ENCODE results near the gene KRTAP4-8.
A peak's percentile ranks its signal among the peaks of the same experiment; 100 is the strongest.
"Not testable (repeated sequence)": the region's sequence is repeated elsewhere in the genome, so short reads cannot be mapped to it uniquely, and the experiment has no call there.

The KRTAP4-8 gene

DNA sequence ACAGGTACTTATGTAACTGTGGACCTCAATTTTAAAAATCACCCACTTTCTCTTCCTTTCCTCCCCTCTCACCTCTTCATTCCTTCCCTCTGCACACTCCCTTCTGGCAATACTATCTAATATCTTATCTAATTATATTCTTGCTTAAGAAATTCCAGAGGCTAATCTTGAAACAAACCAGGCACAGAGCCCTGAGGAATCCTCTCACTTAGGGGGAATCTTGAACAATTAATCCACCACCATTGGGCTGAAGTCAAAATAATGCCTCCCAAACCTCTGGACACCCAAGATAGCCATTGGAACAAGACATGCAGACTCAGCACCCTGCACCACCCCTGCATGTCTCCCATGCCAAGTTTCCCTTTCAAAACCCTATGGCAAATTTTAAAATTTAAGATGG, 43.4 kb upstream of the KRTAP4-8 start (continued):
- no peak for TF ChIP-seq REST (tag by site-specific recombination; IDR thresholded peaks at IDR 0.05)
- TF ChIP-seq ZNF350 (tag by site-specific recombination; IDR thresholded peaks at IDR 0.05) = no peak
- no peak for TF ChIP-seq PRDM1 (tag by site-specific recombination; IDR thresholded peaks at IDR 0.05)
- no peak for TF ChIP-seq GLI2 (tag by site-specific recombination; IDR thresholded peaks at IDR 0.05; ENCODE audit: borderline replicate concordance, low read depth)
- TF ChIP-seq ZNF658 (tag by site-specific recombination; IDR thresholded peaks at IDR 0.05) = no peak

GRCh38 chr17:41140360-41141131, 42.6 kb upstream of the KRTAP4-8 start, which contains the start of gene KRTAP4-6:
KRTAP4-6 (minus strand) TSS chr17:41140544; CDS start chr17:41140487, 57 bp downstream.
- no peaks in the 10 kb centered on the region for H3K36me3 ChIP-seq (ENCODE audit: control insufficient read depth in 2 of 2, insufficient read depth in 1 of 2, low read length in 2 of 2)
- H3K4me1 ChIP-seq (ENCODE audit: control insufficient read depth, insufficient read depth, low read length) = no peaks in the 10 kb centered on the region
- no peak within 1 kb of the TSS for H3K4me3 ChIP-seq (ENCODE audit: low read depth, low read length)
- TF ChIP-seq SCRT2 (tag by site-specific recombination; IDR thresholded peaks at IDR 0.05) (peak; percentile 59; the same call in 1 of the 2 replicates), ZFP3 (tag by site-specific recombination; IDR thresholded peaks at IDR 0.05; ENCODE audit: low read depth) (no peak)
- CTCF ChIA-PET = interaction anchor here (1.0 kb wide), 1 partner anchor 182 kb away, joined by 4 read pairs; no protein-coding TSS in a partner anchor
- H3K9me3 ChIP-seq (ENCODE audit: control insufficient read depth, insufficient read depth, low read depth, low read length) = no peaks in the 10 kb centered on the region
- no peak within 1 kb of the TSS for H3K27ac ChIP-seq (ENCODE audit: extremely low read depth, low read depth, low read length)
- POLR2A ChIA-PET = no interaction called here

DNA sequence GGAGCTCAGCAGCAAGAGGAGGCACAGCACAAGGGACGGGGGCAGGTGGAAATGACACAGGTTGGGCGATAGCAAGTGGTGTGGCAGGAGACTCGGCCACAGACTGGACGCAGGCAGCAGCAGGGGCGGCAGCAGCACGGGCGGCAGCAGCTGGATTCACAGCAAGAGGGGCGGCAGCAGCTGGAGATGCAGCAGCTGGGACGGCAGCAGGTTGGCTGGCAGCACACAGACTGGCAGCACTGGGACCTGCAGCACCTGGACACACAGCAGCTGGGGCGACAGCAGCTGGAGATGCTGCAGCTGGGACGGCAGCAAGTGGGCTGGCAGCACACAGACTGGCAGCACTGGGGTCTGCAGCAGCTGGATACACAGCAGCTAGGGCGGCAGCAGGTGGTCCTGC, 41.9 kb upstream of the KRTAP4-8 start:
- H3K9me3 ChIP-seq (ENCODE audit: control insufficient read depth, insufficient read depth, low read depth, low read length); H3K4me3 ChIP-seq (ENCODE audit: low read depth, low read length); H3K4me1 ChIP-seq (ENCODE audit: control insufficient read depth, insufficient read depth, low read length); H3K36me3 ChIP-seq (ENCODE audit: control insufficient read depth in 2 of 2, insufficient read depth in 1 of 2, low read length in 2 of 2); H3K27ac ChIP-seq (ENCODE audit: extremely low read depth, low read depth, low read length); POLR2A ChIA-PET; CTCF ChIA-PET: not testable (repeated sequence)

DNA sequence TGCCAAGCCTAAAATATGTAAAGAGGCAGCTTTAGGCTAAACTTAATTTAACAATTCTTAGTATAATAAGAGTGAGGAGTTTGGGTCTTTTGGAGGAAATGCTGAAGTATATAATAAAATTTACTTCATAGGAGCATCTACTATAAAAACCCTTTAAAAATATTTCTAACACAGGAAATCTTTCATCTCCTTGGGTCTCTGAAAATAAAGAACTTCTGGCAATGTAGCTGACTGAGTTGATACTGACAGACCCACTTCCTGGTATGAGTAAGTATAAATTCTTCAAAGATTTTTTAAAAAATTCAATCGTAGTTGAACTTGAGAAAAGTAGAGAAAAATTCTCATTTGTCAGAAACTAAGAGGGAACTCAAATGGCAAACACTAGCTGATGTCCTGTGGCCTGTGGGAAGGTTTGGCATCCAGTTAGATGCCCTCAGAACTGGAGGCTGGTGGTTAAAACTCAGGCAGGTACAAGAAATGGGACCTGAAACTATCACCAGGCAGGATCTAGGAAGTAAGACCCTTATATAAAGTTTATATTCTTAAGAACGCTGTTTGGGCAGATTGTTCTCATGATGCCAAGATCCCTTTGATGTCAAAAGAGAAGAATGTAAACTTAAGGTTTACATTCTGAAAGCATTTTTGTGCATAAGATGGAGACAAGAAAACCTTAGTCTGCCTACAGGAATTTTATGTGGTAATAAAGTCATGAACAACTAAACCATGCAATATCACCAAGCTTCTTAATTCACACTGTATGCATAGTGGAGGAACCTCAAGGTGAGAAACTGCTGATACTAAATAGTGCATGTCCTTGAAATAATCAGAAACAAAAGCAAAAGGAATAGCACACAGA, 36.2 kb upstream of the KRTAP4-8 start:
- H3K36me3 ChIP-seq (ENCODE audit: control insufficient read depth in 2 of 2, insufficient read depth in 1 of 2, low read length in 2 of 2) = no peaks in the 10 kb centered on the region
- no peak overlapping the region for H3K27ac ChIP-seq (ENCODE audit: extremely low read depth, low read depth, low read length)
- no peaks in the 10 kb centered on the region for H3K4me1 ChIP-seq (ENCODE audit: control insufficient read depth, insufficient read depth, low read length)
- H3K4me3 ChIP-seq (ENCODE audit: low read depth, low read length) = no peak overlapping the region
- ChIA-PET POLR2A (no interaction called here), CTCF (interaction anchor here (0.6 to 0.7 kb wide), 2 partner anchors 44 to 277 kb away, joined by 3 to 4 read pairs; no protein-coding TSS in a partner anchor)
- H3K9me3 ChIP-seq (ENCODE audit: control insufficient read depth, insufficient read depth, low read depth, low read length) = no peaks in the 10 kb centered on the region
- no peak for TF ChIP-seq KLF10 (tag by site-specific recombination; IDR thresholded peaks at IDR 0.05)
- no peak for TF ChIP-seq OSR2 (tag by site-specific recombination; IDR thresholded peaks at IDR 0.05)
- no peak for TF ChIP-seq ZFP3 (tag by site-specific recombination; IDR thresholded peaks at IDR 0.05; ENCODE audit: low read depth)
- TF ChIP-seq ZNF391 (tag by site-specific recombination; IDR thresholded peaks at IDR 0.05; ENCODE audit: borderline replicate concordance, low read depth) = no peak
- no peak for TF ChIP-seq ZNF2 (tag by site-specific recombination; IDR thresholded peaks at IDR 0.05)
- TF ChIP-seq CTCF (tag by site-specific recombination; IDR thresholded peaks at IDR 0.05) = no peak
- no peak for TF ChIP-seq ZBTB7A (tag by site-specific recombination; IDR thresholded peaks at IDR 0.05; ENCODE audit: low read depth)
- no peak for TF ChIP-seq ZNF518A (tag by site-specific recombination; conservative IDR thresholded peaks at IDR 0.05; ENCODE audit: low read depth)
- no peak for TF ChIP-seq ZBTB8A (tag by site-specific recombination; IDR thresholded peaks at IDR 0.05)
- TF ChIP-seq SALL2 (tag by site-specific recombination; IDR thresholded peaks at IDR 0.05; ENCODE audit: borderline replicate concordance) = no peak
